ENCODE measurements around the gene MRPL3.

GRCh38 chr3:131540143-131540542 is 37.4 kb upstream of the MRPL3 start:
- TF ChIP-seq CTCF (IDR thresholded peaks at IDR 0.05) (no peak), POLR2AphosphoS5 (IDR thresholded peaks at IDR 0.05) (no peak), POLR2A (IDR thresholded peaks at IDR 0.05) (no peak)

All from upper lobe of left lung (tissue), 4 donors.